HG03460 (cell line): ENCODE results near the gene N4BP2.
"Not testable (repeated sequence)": the region's sequence is repeated elsewhere in the genome, so short reads cannot be mapped to it uniquely, and the experiment has no call there.

Source experiments
- ATAC-seq: cut with Tn5 transposase; IDR thresholded peaks from one replicate; pipeline ENCODE4 v1.9.1; 2021; ENCODE audit not compliant: unreplicated experiment

Gene N4BP2

GRCh38 chr4:40087799-40088366 lies 31.2 kb downstream of the N4BP2 start:
- ATAC-seq: no peak

- not testable (repeated sequence) for ATAC-seq
These were observed 36.8 kb downstream of the N4BP2 start for GRCh38 chr4:40093400-40093799.

- no peak for ATAC-seq
These were observed 42.4 kb downstream of the N4BP2 start for GRCh38 chr4:40099010-40099409.

GRCh38 chr4:40107150-40107549 lies 50.5 kb downstream of the N4BP2 start:
- ATAC-seq: not testable (repeated sequence)

- no peak for ATAC-seq
These were observed 55.6 kb downstream of the N4BP2 start for GRCh38 chr4:40112027-40112792.

- ATAC-seq: no peak
These were observed 57.6 kb downstream of the N4BP2 start for GRCh38 chr4:40114206-40114605.

- ATAC-seq: no peak
These were observed 62.2 kb downstream of the N4BP2 start for GRCh38 chr4:40118861-40119260.

GRCh38 chr4:40119344-40119743 lies 62.7 kb downstream of the N4BP2 start:
- no peak for ATAC-seq

GRCh38 chr4:40121515-40121914 lies 64.9 kb downstream of the N4BP2 start:
- no peak for ATAC-seq

- no peak for ATAC-seq
These were observed 66.3 kb downstream of the N4BP2 start for GRCh38 chr4:40122941-40123340.

GRCh38 chr4:40124690-40125089 lies 68.0 kb downstream of the N4BP2 start:
- ATAC-seq: no peak

GRCh38 chr4:40130401-40131036 lies 73.9 kb downstream of the N4BP2 start:
- no peak for ATAC-seq

- ATAC-seq: no peak
These were observed 76.2 kb downstream of the N4BP2 start for GRCh38 chr4:40132816-40133215.

- no peak for ATAC-seq
These were observed 77.7 kb downstream of the N4BP2 start for GRCh38 chr4:40134206-40134917.

GRCh38 chr4:40136202-40136601 lies 79.6 kb downstream of the N4BP2 start:
- not testable (repeated sequence) for ATAC-seq

GRCh38 chr4:40140196-40140595 lies 83.5 kb downstream of the N4BP2 start:
- no peak for ATAC-seq

- not testable (repeated sequence) for ATAC-seq
These were observed 83.9 kb downstream of the N4BP2 start for GRCh38 chr4:40140597-40140996.

GRCh38 chr4:40143926-40144508 lies 87.4 kb downstream of the N4BP2 start:
- ATAC-seq: no peak

GRCh38 chr4:40144716-40145115 lies 88.1 kb downstream of the N4BP2 start:
- no peak for ATAC-seq

- not testable (repeated sequence) for ATAC-seq
These were observed 90.8 kb downstream of the N4BP2 start for GRCh38 chr4:40147490-40147889.

GRCh38 chr4:40149960-40150385 lies 93.3 kb downstream of the N4BP2 start:
- peak; percentile 68 for ATAC-seq
